Mesodermal cell (in vitro differentiated cells): ENCODE measurements around the gene FLNB.

Experiments used
- H3K27ac ChIP-seq: 2 replicates; pipeline ENCODE4 v1.7.0; 2013; ENCODE audit warnings: mild to moderate bottlenecking, low read depth, low read length, moderate library complexity; ENCODE audit not compliant: severe bottlenecking
- H3K36me3 ChIP-seq: 2 replicates; pipeline ENCODE4 v1.7.1; 2013; ENCODE audit warnings: mild to moderate bottlenecking, low read length, moderate library complexity; ENCODE audit not compliant: control insufficient read depth, insufficient read depth
- H3K4me1 ChIP-seq: one replicate; pipeline ENCODE4 v1.7.1; 2013; ENCODE audit warnings: mild to moderate bottlenecking, low read length; ENCODE audit not compliant: insufficient read depth, control insufficient read depth, poor library complexity, severe bottlenecking
- H3K4me3 ChIP-seq: 2 replicates; pipeline ENCODE4 v1.7.0; 2013; ENCODE audit warnings: low read length, control low read depth, mild to moderate bottlenecking; ENCODE audit not compliant: insufficient read depth, poor library complexity, severe bottlenecking; ENCODE audit errors: extremely low read depth
- H3K9me3 ChIP-seq: 2 replicates; pipeline ENCODE4 v1.7.1; 2013; ENCODE audit warnings: mild to moderate bottlenecking, low read length, moderate library complexity; ENCODE audit not compliant: control insufficient read depth
- WGBS, 2 experiments: methylation state at CpG; one replicate each; pipeline ENCODE4 v1.1.5; 2013; ENCODE audit warnings: missing lambda C conversion rate in 2 of 2; ENCODE audit not compliant: insufficient coverage in 2 of 2; 5-methylcytosine and 5-hydroxymethylcytosine counted together

Gene FLNB

GRCh38 chr3:58179235-58180098, 171.2 kb downstream of the FLNB start:
- H3K36me3 ChIP-seq: no peaks in the 10 kb centered on the region
- H3K4me3 ChIP-seq: no peak overlapping the region
- H3K27ac ChIP-seq: no peak overlapping the region
- H3K4me1 ChIP-seq: peaks cover 21% of the 10 kb centered on the region
- no peaks in the 10 kb centered on the region for H3K9me3 ChIP-seq
- WGBS, 2 experiments: 88 to 93% methylated on average over 10 to 11 of the region's 13 CpGs

GRCh38 chr3:58180099-58180880, 172.1 kb downstream of the FLNB start:
- Histone ChIP-seq H3K36me3 (no peaks in the 10 kb centered on the region), H3K4me1 (peaks cover 13% of the 10 kb centered on the region), H3K9me3 (no peaks in the 10 kb centered on the region), H3K27ac (no peak overlapping the region), H3K4me3 (no peak overlapping the region)
- WGBS, 2 experiments: 80 to 93% methylated on average over 12 of the region's 12 CpGs

- WGBS, 2 experiments: no CpG with 5 or more reads among the region's 1 CpG
- peaks cover 5% of the 10 kb centered on the region for H3K4me1 ChIP-seq
- no peak overlapping the region for H3K4me3 ChIP-seq
- no peaks in the 10 kb centered on the region for H3K9me3 ChIP-seq
- H3K27ac ChIP-seq: no peak overlapping the region
- no peaks in the 10 kb centered on the region for H3K36me3 ChIP-seq
These were observed 172.8 kb downstream of the FLNB start for GRCh38 chr3:58180940-58181587.

- 88 to 92% methylated on average over 1 of the region's 1 CpG for WGBS, 2 experiments
- Histone ChIP-seq H3K36me3 (no peaks in the 10 kb centered on the region), H3K4me1 (no peaks in the 10 kb centered on the region), H3K27ac (no peak overlapping the region), H3K4me3 (no peak overlapping the region), H3K9me3 (no peaks in the 10 kb centered on the region)
These were observed 175.0 kb downstream of the FLNB start for GRCh38 chr3:58183221-58183620.

- H3K4me3 ChIP-seq: no peak overlapping the region
- no peak overlapping the region for H3K27ac ChIP-seq
- H3K9me3 ChIP-seq: no peaks in the 10 kb centered on the region
- H3K4me1 ChIP-seq: no peaks in the 10 kb centered on the region
- H3K36me3 ChIP-seq: no peaks in the 10 kb centered on the region
- WGBS, 2 experiments: 87 to 94% methylated on average over 7 to 8 of the region's 12 CpGs
These were observed 175.7 kb downstream of the FLNB start for GRCh38 chr3:58183891-58184290.

- WGBS, 2 experiments: 96 to 100% methylated on average over 4 to 5 of the region's 11 CpGs
- Histone ChIP-seq H3K9me3 (no peaks in the 10 kb centered on the region), H3K4me1 (no peaks in the 10 kb centered on the region), H3K4me3 (no peak overlapping the region), H3K27ac (no peak overlapping the region), H3K36me3 (no peaks in the 10 kb centered on the region)
These were observed 176.2 kb downstream of the FLNB start for GRCh38 chr3:58184309-58184981.

- H3K9me3 ChIP-seq: no peaks in the 10 kb centered on the region
- WGBS, 2 experiments: 91 to 92% methylated on average over 7 of the region's 7 CpGs
- no peaks in the 10 kb centered on the region for H3K4me1 ChIP-seq
- H3K27ac ChIP-seq: no peak overlapping the region
- H3K36me3 ChIP-seq: no peaks in the 10 kb centered on the region
- no peak overlapping the region for H3K4me3 ChIP-seq
These were observed 176.7 kb downstream of the FLNB start for GRCh38 chr3:58184982-58185360.

- Histone ChIP-seq H3K9me3 (no peaks in the 10 kb centered on the region), H3K4me1 (peaks cover 7% of the 10 kb centered on the region), H3K27ac (no peak overlapping the region), H3K4me3 (no peak overlapping the region), H3K36me3 (no peaks in the 10 kb centered on the region)
- WGBS, 2 experiments: 61 to 68% methylated on average over 6 of the region's 6 CpGs
These were observed 179.9 kb downstream of the FLNB start for GRCh38 chr3:58188173-58188564.

GRCh38 chr3:58188921-58189451, 180.8 kb downstream of the FLNB start:
- H3K36me3 ChIP-seq: no peaks in the 10 kb centered on the region
- WGBS, 2 experiments: 70 to 76% methylated on average over 7 of the region's 10 CpGs
- H3K4me1 ChIP-seq: peaks cover 7% of the 10 kb centered on the region
- H3K9me3 ChIP-seq: no peaks in the 10 kb centered on the region
- H3K27ac ChIP-seq: no peak overlapping the region
- no peak overlapping the region for H3K4me3 ChIP-seq

GRCh38 chr3:58189691-58190090, 181.5 kb downstream of the FLNB start:
- H3K9me3 ChIP-seq: no peaks in the 10 kb centered on the region
- H3K27ac ChIP-seq: no peak overlapping the region
- H3K4me1 ChIP-seq: peaks cover 7% of the 10 kb centered on the region
- H3K4me3 ChIP-seq: no peak overlapping the region
- H3K36me3 ChIP-seq: no peaks in the 10 kb centered on the region
- 72 to 80% methylated on average over 4 to 5 of the region's 5 CpGs for WGBS, 2 experiments
